NK-92 (cell line): ENCODE results near the gene SCN8A.
"Not testable (repeated sequence)": the region's sequence is repeated elsewhere in the genome, so short reads cannot be mapped to it uniquely, and the experiment has no call there.

Source experiments
- DNase-seq: peaks from one replicate; lab custom pipeline; 2025; ENCODE audit not compliant: unreplicated experiment; lab: John Stamatoyannopoulos, UW

SCN8A gene

DNA sequence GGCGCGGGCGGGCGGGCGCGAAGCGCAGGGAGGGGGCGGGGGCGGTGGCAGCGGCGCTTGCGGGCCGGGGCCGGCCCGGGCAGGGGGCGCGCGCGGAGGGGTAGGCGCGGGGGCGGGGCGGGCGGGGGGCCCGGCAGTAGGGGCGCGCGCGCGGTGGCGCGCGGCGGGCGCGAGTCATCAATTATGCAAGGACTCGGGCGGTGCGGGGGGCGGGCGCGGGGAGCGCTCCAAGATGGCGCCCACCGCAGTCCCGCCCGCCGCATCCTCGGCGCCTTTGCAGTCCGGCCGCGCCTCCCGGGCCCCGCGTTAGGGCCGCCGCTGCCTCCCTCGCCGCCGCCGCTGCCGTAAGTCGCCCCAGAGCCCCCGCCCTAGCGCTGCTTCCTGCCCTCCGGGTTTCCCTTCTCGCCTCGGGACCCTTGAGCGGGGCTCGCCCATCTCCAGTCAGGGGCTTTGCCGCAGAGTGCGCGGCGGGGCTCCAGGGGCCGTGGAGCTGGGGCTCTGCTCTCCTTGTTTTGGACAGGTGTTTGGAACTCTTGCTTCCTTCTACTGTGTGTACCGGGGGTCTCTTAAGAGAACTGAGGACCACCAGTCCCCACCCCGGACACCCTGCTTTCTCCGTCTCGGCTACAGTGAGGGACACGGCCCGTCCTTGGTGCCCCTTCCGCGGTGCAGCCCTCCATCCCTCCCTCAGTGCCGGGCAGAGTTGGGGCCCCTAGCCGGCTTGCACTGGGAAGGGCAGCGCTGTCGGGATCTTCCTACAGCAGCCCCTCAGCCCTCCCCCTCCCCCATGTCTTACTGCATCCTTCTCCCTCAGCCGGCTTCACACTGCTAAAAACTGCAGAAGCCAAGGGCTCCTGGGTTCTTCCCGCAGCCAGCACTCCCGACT, at the start of gene SCN8A:
TSS of gene SCN8A (plus strand) at position 218 of the 886 bp plus-strand sequence. CDS start 71,585 bp downstream, outside the sequence.
- DNase-seq, result no peak

DNA sequence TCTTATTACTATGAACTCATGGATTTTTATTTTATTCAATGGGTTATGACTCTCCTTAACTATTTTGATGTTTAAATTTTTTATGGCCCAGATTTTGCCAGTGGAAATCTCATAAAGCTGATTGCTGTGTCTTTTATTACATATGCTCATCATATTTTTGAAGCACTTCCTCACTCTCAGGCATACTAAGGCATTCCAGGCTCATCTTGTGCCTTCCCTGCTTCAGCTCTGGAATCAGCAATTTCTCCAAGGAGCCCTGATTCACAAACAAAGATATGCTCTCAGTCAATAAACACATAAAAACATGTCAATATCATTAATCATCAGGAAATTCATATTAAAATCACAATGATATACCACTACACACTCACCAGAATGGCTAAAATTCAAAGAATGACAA, 44.9 kb upstream of the SCN8A start:
- DNase-seq, result no peak

DNA sequence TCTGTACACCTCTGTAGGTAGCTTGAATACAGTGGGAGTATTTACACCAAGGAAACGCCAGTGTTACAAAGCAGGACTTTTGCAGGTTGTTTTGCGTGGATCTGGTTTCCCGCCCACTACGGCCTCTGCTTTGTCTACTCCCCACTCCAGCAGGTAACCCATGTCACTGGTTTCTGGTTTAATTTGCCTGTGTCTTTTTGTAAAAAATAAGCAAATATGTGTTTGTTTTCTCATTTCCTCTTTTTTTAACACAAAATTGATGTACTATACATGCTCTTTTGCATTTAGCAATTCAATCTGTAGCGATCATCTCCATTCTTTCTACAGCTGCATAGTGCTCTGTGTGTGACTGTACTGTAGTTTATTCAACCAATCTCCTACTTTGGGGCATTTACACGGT, 43.4 kb upstream of the SCN8A start:
- no peak for DNase-seq

DNA sequence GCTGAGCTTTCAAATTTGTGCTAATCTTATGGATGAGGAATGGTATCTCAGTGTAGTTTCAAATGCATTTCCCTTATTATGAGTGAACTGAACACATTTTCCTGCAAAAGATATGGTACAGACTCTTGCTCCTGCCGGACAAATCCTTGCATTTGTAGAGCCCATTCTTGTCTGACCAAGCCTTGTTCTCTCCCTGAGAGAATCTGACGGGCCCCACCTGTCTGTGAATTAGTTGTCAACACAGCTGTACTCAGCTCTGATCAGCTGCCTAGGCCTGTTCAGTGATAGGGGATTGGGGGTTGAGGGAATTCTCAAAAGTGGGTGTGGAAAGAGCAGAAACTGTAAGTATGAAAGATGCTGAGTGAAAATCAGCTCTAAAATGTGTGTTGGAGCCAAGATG, 42.8 kb upstream of the SCN8A start:
- DNase-seq, result no peak

DNA sequence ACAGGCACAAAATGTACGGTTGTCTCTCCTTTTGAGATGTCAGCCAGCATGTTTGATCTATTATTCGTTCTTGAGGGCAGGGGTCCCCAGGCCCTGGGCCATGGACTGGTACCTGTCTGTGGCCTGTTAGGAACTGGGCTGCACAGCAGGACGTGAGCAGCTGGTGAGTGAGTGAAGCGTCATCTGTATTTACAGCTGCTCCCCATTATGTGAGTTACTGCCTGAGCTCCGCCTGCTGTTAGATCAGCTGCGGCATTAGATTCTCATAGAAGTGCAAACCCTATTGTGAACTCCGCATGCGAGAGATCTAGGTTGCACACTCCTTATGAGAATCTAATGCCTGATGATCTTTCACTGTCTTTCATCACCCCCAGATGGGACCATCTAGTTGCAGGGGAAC, 41.4 kb upstream of the SCN8A start:
- no peak for DNase-seq

DNA sequence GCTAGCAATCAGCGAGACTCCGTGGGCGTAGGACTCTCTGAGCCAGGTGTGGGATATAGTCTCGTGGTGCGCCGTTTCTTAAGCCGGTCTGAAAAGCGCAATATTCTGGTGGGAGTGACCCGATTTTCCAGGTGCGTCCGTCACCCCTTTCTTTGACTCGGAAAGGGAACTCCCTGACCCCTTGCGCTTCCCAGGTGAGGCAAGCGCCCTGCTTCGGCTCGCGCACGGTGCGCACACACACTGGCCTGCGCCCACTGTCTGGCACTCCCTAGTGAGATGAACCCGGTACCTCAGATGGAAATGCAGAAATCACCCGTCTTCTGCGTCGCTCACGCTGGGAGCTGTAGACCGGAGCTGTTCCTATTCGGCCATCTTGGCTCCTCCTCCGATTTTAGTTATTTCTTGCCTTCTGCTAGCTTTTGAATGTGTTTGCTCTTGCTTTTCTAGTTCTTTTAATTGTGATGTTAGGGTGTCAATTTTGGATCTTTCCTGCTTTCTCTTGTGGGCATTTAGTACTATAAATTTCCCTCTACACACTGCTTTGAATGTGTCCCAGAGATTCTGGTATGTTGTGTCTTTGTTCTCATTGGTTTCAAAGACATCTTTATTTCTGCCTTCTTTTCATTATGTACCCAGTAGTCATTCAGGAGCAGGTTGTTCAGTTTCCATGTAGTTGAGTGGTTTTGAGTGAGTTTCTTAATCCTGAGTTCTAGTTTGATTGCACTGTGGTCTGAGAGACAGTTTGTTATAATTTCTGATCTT, 22.6 kb upstream of the SCN8A start:
- DNase-seq, result not testable (repeated sequence)

DNA sequence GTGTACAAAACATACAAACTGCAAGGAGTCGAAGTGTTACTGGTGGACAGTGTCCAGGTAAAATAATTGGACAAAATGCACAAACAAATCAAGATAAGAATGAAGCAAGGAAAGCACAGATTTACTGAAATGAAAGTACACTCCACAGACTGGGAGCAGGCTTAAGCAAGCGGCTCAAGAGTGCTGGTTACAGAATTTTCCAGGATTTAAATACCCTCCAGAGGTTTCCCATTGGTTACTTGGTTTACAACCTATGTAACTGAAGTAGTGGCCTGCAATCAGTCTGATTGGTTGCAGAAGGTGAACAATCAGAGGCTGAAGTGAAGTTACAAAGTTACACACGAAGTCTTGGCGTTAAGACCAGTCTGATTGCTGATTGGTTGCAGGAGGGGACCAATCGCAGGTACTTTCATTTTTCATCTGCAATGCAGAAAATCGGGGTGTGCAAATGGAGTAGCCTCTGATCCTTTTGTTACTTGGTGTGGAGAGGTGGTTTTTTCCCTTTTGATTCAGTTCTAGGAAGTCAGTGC, 11.6 kb upstream of the SCN8A start:
- no peak for DNase-seq

DNA sequence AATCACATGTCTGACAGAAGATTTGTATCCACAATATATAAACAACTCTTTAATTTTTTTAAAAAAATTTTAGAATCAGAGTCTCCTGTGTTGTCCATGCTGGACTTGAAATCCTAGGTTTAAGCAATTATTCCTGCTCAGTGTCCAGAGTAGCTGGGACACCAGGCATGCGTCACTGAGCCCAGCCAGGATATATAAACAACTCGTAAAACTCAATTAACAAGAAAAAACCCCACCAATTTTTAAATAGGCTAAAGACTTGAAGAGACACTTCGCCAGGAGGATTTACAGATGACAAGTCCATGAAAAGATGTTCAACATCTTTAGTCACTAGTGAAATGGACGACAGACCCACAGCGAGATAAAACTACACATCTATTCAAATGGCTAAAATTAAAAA, 2.0 kb upstream of the SCN8A start:
- no peak for DNase-seq

DNA sequence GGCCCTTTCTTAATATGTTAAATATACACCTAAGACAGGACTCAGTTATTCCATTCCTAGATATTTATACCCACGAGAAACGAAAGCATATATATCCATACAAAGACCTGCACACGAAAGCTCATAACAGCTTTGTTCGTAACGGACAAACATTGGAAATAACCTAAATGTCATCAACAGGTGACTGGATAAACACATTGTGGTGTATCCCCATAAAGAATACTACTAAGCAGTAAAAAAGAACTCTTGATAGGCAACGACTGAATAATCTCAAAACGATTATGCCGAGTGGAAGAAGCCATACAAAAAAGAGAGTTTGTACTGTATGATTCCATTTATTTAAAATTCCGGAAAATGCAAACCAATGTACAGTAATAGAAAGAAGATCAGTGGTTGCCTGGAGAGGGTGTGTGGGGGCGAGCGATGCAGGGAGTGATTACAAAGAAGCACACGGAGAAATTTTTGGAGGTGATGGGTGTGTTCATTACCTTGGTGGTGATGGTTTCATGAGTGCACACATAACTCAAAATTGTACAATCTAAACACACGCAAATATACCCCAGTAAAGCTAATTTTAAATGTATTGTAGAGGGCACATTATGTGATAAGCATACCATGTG, 1.4 kb upstream of the SCN8A start:
- no peak for DNase-seq

DNA sequence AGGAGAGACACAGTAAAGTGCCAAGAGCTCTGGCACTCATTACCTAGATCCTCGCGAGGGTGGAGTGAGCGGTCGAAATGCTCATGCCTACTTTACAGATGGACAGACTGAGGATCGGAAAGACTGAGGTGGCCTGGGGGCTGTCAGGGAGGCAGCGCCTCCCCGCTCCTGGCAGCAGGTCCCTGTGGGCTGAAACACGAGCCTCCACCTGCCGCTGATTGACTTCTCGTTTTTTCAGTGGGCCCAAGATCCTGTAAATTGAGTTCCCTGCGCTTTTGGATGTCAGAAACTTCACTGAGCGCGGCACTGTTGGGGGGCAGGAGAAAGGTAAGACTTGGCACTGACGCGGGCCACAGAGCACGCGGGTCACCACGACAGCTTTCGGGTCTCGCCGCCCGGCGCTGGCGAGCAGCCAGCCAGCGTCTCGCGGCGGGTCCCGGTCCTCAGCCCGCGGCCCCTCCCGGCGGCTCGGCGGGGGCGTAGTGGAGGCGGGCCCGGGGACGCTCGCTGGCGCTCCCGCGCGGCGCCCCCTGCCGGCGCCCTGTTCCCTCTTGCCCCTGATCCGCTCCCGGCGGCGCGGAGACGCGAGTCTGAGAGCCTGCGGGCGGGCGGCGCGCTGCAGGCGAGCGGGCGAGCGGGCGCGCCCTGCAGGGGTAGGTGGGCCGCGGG, 552 bp upstream of the SCN8A start:
- DNase-seq, result no peak

DNA sequence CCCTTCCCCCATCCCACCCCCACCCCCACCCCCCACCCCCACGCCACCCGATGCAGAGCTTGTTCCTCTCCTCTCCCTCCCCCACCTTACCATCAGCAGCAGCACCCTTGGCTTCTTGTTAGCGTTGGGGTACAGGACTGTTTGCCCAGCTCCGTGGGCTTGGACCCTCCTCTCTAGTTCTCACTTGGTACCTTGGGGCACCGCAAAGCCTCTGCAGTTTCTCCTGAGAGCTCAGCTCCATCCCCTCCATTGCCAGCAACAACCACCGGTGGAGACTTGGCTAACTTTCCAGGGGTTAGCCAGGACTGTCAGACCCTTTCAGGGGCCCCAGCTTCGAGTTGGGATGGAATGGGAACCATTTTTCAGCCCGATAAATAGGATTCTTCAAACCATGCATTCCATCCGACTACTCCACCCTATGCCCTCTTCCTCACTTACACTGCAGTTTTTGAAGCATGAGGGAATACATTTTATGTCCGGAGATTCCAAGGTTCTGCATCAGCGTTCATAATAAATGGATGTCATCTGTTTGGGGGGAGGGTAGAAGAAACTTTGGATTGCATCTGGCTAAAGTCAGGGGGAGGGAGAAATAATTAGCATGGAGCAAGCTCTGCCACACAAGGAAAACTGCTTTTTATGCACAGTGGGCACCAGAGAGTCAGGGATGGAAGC, 1.1 kb downstream of the SCN8A start:
- DNase-seq, result no peak

DNA sequence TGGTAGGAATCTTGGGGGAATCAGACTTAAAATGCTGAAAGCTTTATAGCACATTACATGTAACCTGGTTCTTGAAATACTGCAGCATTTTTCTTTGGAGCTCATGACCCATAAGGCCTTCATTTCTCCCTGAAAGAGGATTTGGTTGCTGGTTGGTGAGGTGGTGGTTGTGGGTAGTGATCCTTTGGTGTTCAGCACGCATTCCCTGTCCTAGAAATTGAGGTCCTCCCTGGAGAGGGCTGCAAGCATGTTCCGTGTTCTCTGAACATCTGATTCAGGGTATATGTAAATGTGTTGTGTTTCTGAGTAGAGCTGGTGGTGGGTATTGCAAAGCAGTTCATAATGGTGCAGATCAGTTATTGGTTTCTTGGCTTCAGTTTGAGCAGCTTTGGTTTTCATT, 2.0 kb downstream of the SCN8A start:
- no peak for DNase-seq

DNA sequence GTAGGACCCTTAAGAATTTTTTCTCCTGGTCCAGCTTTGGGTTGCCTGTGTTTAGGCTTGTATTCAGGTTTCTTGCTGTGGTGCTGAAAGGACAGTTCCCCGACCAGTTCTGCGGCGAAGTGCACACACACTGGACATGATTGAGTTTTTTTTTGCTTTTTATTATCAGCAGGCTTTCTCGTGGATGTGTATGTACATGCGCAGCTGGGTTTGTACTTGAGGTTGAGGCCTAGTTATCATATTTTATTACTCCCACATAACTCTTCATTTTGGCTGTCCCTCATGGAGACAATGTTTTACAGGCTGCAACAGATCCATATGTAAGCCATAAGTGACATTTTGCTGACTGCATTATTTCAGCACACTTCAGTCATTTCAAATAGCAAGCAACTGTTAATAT, 2.5 kb downstream of the SCN8A start:
- DNase-seq, result no peak

DNA sequence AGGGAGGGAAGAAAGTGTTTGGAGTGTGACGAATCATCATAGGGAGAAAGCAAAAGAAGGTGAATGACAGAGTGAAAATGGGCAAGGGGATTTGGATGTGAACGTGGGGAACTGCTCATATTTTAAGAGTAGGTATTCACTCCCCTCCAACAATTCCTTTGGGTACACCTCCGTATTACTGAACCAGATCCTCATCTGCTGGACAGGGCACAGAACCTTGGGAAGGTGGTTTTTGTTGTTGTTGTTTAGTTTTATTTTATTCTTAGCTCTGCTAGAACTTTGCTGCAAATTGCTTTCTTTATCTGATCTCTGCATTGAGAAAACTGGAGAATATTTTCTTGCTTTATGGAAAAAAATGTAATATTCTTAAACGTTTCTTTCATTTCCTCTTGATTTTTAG, 7.1 kb downstream of the SCN8A start:
- no peak for DNase-seq

DNA sequence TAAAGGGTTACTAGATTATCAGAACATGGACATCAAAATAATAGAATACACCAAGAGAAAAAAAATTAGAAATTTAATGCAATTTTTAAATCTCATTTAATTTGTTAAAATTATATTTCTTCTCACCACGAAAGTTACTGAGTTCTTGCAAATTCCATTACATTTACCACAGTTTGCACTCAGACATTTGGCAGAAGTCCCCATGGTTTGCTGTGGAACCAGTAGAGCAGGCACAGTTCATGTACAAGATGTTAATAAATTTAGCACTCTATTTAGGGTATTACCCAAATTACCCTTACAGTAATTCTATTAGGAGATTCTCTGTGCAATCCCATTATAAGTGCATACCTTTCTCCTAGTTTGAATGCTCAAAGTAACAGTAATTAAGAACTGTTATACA, 9.7 kb downstream of the SCN8A start:
- DNase-seq, result no peak

DNA sequence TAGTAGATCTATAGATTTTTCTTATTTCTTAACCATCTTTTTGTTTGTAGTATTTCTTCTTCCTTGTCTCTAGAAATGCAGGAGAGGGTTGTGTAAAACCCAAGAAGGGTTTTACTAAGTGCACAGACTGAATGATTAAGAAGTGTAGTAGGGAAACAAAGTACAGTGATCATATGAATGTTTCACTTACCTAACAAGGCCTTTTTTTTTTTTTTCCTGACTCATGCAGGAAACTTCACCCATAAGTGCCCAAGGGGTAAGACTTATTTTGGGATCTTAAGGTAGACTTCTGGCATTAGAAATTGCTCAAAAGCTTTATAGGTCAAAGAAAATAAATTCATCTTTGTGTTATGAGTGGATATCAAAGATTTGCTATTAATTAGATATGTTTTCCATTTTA, 10.2 kb downstream of the SCN8A start:
- no peak for DNase-seq

DNA sequence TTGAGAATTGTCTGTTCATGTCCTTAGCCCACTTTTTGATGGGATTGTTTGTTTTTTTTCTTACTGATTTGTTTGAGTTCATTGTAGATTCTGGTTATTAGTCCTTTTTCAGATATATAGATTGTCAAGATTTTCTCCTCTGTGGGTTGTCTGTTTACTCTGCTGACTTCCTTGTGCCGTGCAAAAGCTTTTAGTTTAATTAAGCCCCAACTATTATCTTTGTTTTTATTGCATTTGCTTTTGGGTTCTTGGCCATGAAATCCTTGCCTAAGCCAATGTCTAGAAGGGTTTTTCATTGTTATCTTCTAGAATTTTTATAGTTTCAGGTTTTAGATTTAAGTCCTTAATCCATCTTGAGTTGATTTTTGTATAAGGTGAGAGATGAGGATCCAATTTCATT, 14.9 kb downstream of the SCN8A start:
- not testable (repeated sequence) for DNase-seq

DNA sequence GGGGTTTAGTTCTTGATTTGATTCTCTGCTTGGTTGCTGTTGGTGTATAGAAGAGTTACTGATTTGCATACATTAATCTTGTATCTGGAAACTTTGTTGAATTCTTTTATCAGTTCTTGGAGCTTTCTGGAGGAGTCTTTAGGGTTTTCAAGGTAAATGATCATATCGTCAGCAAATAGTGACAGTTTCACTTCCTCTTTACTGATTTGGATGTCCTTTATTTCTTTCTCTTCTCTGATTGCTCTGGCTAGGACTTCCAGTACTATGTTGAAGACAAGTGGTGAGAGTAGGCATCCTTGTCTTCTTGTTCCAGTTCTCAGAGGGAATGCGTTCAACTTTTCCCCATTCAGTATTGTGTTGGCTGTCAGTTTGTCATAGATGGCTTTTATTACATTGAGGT, 16.2 kb downstream of the SCN8A start:
- not testable (repeated sequence) for DNase-seq

DNA sequence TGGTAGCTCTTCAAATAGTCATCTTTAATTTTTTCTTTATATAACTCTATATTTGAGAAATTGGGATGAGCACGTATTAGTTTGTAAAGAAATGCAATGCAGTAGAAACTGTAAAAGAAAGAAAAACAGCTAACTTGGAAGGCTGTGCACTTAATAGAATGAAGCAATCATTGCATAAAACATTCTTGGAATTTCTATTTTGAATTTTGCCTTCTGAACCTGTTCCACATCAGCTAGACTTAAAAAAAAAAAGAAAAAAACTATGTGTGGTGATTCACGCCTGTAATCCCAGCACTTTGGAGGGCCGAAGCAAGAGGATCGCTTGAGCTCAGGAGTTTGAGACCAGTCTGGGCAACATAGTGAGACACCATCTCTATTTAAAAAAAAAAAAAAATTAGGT, 29.4 kb downstream of the SCN8A start:
- DNase-seq, result no peak

DNA sequence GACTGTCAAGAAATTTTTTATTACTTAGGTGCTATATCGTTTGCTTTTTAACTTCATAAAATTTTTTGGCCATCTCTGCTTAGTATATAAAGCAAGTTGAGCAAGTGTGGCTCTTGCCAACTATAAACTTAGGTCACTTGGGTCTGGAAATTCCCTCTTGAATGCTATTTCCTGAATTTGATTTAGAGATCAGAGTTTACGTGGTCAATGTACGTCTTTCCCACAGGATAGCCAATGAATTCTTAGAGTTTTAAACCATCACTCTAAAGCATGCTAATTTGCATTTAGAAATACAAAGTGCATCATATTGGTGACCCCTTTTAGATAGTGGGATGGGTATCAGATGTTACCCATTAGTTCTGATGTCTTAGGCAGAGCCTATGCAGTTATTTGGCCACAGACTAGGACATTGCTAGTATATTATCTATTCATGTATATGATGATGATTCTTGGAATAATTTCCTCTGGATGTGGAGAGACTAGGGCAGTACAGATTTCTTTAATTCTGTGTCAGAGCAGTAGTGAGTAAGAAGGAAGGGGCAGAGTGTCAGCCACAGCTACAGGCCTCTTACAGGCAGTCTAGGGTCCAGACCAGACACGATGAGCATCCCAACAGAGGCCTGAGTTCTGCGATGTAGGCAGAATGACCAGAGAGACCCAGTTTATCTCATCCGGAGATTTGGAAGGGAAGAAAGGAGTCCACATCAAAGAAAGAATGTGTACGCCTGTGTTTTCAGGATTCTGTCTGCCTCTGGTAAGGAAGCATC, 30.3 kb downstream of the SCN8A start:
- no peak for DNase-seq
